Hepatocyte (in vitro differentiated cells): ENCODE results near the gene RORB.

ENCODE experiments used
- CTCF ChIP-seq: fragments of 200-600 bp; sonication (generic); IDR thresholded peaks from 2 replicates; pipeline ENCODE4 v1.5.1; 2016; ENCODE audit warnings: antibody characterized with exemption, mild to moderate bottlenecking; ENCODE audit not compliant: poor library complexity
- EZH2phosphoT487 ChIP-seq: fragments of 200-600 bp; sonication (generic); IDR thresholded peaks from one replicate; pipeline ENCODE4 v1.6.1; 2018; ENCODE audit warnings: antibody characterized with exemption, mild to moderate bottlenecking, low read depth, moderate library complexity; ENCODE audit not compliant: unreplicated experiment, severe bottlenecking

- TF ChIP-seq CTCF (no peak), EZH2phosphoT487 (no peak)
Observed at GRCh38 chr9:74639112-74639511, 142.0 kb downstream of the RORB start.
